Mesothelial cell of epicardium (in vitro differentiated cells): Measurements from ENCODE around the gene PCDHA11. TPM values are rescaled to one million over a fixed set of nuclear protein-coding genes. Genes with fewer than 3 reads are reported as not detected.
"Not testable (repeated sequence)": the region's sequence is repeated elsewhere in the genome, so short reads cannot be mapped to it uniquely, and the experiment has no call there.

ENCODE experiments used
- DNase-seq, 2 experiments: peaks; one replicate each; pipeline ENCODE4 v3.0.0; 2021; ENCODE audit warnings: low spot score in 2 of 2; ENCODE audit not compliant: unreplicated experiment in 2 of 2
- H3K27ac Mint-ChIP-seq: 2 replicates; pipeline ENCODE4 v1.8.0; 2021; ENCODE audit warnings: mixed read lengths
- H3K27me3 Mint-ChIP-seq: 2 replicates; pipeline ENCODE4 v1.8.0; 2021; ENCODE audit warnings: low read depth, mixed read lengths
- H3K36me3 Mint-ChIP-seq: 2 replicates; pipeline ENCODE4 v1.8.0; 2021; ENCODE audit warnings: mixed read lengths
- H3K4me1 Mint-ChIP-seq: 2 replicates; pipeline ENCODE4 v1.8.0; 2021; ENCODE audit warnings: mixed read lengths
- H3K4me3 Mint-ChIP-seq: 2 replicates; pipeline ENCODE4 v1.8.0; 2021; ENCODE audit warnings: mild to moderate bottlenecking, moderate library complexity, mixed read lengths
- H3K9me3 Mint-ChIP-seq: 2 replicates; pipeline ENCODE4 v1.8.0; 2021; ENCODE audit warnings: mixed read lengths
- total RNA-seq: library from RNA; stranded (reverse); gene quantifications from 3 replicates; pipeline ENCODE4 v1.2.1, GENCODE V29; 2021
- TF ChIP-seq, protein P1 (sequence below): fragments of 200-600 bp; sonication (generic); IDR thresholded peaks from one replicate; pipeline ENCODE4 v1.5.0; 2021; ENCODE audit warnings: antibody characterized with exemption; ENCODE audit not compliant: unreplicated experiment

PCDHA11 gene, protein sequence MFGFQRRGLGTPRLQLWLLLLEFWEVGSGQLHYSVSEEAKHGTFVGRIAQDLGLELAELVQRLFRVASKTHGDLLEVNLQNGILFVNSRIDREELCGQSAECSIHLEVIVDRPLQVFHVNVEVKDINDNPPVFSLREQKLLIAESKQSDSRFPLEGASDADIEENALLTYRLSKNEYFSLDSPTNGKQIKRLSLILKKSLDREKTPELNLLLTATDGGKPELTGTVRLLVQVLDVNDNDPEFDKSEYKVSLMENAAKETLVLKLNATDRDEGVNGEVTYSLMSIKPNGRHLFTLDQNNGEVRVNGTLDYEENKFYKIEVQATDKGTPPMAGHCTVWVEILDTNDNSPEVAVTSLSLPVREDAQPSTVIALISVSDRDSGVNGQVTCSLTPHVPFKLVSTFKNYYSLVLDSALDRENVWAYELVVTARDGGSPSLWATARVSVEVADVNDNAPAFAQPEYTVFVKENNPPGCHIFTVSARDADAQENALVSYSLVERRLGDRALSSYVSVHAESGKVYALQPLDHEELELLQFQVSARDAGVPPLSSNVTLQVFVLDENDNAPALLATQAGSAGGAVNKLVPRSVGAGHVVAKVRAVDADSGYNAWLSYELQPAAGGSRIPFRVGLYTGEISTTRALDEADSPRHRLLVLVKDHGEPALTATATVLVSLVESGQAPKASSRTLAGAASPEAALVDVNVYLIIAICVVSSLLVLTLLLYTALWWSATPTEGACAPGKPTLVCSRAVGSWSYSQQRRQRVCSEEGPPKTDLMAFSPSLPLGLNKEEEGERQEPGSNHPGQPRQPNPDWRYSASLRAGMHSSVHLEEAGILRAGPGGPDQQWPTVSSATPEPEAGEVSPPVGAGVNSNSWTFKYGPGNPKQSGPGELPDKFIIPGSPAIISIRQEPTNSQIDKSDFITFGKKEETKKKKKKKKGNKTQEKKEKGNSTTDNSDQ
- total RNA-seq: 11.7 to 12.8 TPM (median 11.8 TPM) in 3 replicates

DNA sequence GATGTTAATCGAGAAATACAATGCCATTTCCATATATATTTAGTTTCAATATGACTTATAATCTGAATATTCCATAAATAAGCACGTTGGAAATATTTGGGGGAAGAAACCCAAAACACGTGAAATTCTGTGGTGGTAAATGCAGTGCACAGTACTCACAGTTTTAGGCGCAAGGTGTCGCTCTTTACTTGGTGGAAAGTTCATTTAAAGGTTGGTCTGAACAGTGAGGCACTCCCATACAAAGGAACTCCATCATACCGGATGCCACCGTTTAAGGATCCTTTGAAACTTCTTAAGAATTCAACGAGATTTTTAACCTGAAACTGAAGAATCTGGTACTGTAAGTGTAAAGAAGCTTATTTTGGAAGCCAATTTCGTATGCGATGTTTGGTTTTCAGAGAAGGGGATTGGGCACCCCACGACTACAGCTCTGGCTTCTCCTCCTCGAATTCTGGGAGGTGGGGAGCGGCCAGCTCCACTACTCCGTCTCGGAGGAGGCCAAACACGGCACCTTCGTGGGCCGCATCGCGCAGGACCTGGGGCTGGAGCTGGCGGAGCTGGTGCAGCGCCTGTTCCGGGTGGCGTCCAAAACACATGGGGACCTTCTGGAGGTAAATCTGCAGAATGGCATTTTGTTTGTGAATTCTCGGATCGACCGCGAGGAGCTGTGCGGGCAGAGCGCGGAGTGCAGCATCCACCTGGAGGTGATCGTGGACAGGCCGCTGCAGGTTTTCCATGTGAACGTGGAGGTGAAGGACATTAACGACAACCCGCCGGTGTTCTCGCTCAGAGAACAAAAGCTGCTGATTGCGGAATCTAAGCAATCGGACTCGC is at the start of gene PCDHA11:
TSS of gene PCDHA11 (plus strand) at position 237 of the 834 bp plus-strand sequence. CDS start at position 384, 147 bp downstream.
- TF ChIP-seq, protein P1, sequence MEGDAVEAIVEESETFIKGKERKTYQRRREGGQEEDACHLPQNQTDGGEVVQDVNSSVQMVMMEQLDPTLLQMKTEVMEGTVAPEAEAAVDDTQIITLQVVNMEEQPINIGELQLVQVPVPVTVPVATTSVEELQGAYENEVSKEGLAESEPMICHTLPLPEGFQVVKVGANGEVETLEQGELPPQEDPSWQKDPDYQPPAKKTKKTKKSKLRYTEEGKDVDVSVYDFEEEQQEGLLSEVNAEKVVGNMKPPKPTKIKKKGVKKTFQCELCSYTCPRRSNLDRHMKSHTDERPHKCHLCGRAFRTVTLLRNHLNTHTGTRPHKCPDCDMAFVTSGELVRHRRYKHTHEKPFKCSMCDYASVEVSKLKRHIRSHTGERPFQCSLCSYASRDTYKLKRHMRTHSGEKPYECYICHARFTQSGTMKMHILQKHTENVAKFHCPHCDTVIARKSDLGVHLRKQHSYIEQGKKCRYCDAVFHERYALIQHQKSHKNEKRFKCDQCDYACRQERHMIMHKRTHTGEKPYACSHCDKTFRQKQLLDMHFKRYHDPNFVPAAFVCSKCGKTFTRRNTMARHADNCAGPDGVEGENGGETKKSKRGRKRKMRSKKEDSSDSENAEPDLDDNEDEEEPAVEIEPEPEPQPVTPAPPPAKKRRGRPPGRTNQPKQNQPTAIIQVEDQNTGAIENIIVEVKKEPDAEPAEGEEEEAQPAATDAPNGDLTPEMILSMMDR: no peak
- Mint-ChIP-seq H3K36me3 (peaks cover 49% of the 10 kb centered on the region), H3K4me1 (peaks cover 5% of the 10 kb centered on the region), H3K27ac (peak within 1 kb of the TSS; percentile 81), H3K4me3 (peak within 1 kb of the TSS; percentile 80), H3K27me3 (no peaks in the 10 kb centered on the region), H3K9me3 (peaks cover 27% of the 10 kb centered on the region)
- DNase-seq: no peak

DNA sequence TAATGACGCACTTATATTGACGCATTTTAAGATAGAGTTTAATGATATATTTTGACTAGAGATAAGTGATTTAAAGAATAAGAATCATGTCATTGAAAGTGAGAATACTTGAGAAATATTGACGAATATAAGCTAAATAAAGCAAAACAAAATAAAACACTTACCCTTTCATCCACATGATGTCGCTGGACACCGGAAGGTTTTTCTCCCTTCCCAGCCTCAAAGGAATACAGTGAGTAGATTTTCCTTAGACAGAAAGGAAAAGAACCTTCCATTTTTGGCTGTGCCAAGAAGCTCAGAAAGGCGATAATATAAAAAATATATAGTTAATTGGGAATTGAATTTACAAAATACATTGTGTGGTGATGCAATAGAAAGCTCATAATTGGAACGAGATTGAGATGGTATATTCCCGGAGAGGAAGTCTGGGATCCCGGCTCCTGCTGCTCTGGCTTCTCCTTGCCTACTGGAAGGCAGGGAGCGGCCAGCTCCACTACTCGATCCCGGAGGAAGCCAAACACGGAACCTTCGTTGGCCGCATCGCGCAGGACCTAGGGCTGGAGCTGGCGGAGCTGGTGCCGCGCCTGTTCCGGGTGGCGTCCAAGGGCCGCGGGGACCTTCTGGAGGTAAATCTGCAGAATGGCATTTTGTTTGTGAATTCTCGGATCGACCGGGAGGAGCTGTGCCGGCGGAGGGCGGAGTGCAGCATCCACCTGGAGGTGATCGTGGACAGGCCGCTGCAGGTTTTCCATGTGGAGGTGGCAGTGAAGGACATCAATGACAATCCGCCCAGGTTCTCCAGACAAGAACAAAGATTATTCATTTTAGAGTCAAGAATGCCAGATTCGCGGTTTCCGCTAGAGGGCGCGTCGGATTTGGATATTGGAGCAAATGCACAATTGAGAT is 47.1 kb upstream of the PCDHA11 start, which contains the start of gene PCDHA5:
TSS of gene PCDHA5 (plus strand) at position 239 of the 906 bp plus-strand sequence.
- H3K4me3 Mint-ChIP-seq: no peak within 1 kb of the TSS
- no peaks in the 10 kb centered on the region for H3K27me3 Mint-ChIP-seq
- TF ChIP-seq, protein P1: no peak
- peaks cover 22% of the 10 kb centered on the region for H3K9me3 Mint-ChIP-seq
- no peak for DNase-seq
- H3K4me1 Mint-ChIP-seq: no peaks in the 10 kb centered on the region
- H3K27ac Mint-ChIP-seq: no peak within 1 kb of the TSS
- peaks cover 32% of the 10 kb centered on the region for H3K36me3 Mint-ChIP-seq

DNA sequence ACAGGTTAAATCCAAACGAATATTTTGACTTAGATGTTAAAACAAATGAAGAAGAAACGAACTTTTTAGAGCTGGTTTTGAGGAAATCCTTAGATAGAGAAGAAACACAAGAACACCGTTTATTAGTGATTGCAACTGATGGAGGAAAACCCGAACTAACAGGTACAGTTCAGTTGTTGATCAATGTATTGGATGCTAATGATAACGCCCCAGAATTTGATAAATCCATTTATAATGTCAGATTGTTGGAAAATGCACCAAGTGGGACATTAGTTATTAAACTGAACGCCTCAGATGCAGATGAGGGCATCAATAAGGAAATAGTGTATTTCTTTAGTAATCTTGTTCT is 46.5 kb upstream of the PCDHA11 start:
- no peak for DNase-seq
- no peaks in the 10 kb centered on the region for H3K4me1 Mint-ChIP-seq
- no peak overlapping the region for H3K27ac Mint-ChIP-seq
- no peaks in the 10 kb centered on the region for H3K27me3 Mint-ChIP-seq
- TF ChIP-seq, protein P1: no peak
- H3K36me3 Mint-ChIP-seq: peaks cover 34% of the 10 kb centered on the region
- no peak overlapping the region for H3K4me3 Mint-ChIP-seq
- peaks cover 25% of the 10 kb centered on the region for H3K9me3 Mint-ChIP-seq

DNA sequence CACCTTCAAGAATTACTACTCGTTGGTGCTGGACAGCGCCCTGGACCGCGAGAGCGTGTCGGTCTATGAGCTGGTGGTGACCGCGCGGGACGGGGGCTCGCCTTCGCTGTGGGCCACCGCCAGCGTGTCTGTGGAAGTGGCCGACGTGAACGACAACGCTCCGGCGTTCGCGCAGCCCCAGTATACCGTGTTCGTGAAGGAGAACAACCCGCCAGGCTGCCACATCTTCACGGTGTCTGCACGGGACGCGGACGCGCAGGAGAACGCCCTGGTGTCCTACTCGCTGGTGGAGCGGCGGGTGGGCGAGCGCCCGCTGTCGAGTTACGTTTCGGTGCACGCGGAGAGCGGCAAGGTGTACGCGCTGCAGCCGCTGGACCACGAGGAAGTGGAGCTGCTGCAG is 45.8 kb upstream of the PCDHA11 start:
- H3K9me3 Mint-ChIP-seq: peaks cover 18% of the 10 kb centered on the region
- H3K27ac Mint-ChIP-seq, H3K4me3 Mint-ChIP-seq, DNase-seq, H3K4me1 Mint-ChIP-seq, H3K27me3 Mint-ChIP-seq: not testable (repeated sequence)
- H3K36me3 Mint-ChIP-seq: peaks cover 35% of the 10 kb centered on the region

DNA sequence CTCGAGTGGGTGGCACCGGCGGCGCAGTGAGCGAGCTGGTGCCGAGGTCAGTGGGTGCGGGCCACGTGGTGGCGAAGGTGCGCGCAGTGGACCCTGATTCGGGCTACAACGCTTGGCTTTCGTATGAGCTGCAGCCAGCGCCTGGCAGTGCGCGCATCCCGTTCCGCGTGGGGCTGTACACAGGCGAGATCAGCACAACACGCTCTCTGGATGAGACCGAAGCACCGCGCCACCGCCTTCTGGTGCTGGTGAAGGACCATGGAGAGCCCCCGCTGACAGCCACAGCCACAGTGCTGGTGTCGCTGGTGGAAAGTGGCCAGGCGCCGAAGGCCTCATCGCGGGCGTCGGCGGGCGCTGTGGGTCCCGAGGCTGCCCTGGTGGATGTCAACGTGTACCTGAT is 45.3 kb upstream of the PCDHA11 start:
- H3K27me3 Mint-ChIP-seq: no peaks in the 10 kb centered on the region
- peaks cover 19% of the 10 kb centered on the region for H3K9me3 Mint-ChIP-seq
- H3K4me3 Mint-ChIP-seq: no peak overlapping the region
- H3K4me1 Mint-ChIP-seq: peaks cover 2% of the 10 kb centered on the region
- H3K36me3 Mint-ChIP-seq: peaks cover 38% of the 10 kb centered on the region
- no peak for DNase-seq
- TF ChIP-seq, protein P1: no peak
- H3K27ac Mint-ChIP-seq: no peak overlapping the region
